Upper lobe of left lung (tissue), 6 donors: ENCODE measurements around the gene OSBP2. TPM values are rescaled to one million over a fixed set of nuclear protein-coding genes. Genes with fewer than 3 reads are reported as not detected.
A peak's percentile ranks its signal among the peaks of the same experiment; 100 is the strongest.

ENCODE experiments used
- ATAC-seq, 2 donors: fragments of 200-7000 bp; cut with Tn5 transposase; one replicate each; pipeline ENCODE4 v1.9.1; 2022; ENCODE audit warnings: mild to moderate bottlenecking in 2 of 2, moderate library complexity in 2 of 2; ENCODE audit not compliant: low FRiP score in 2 of 2
- DNase-seq, 2 donors: peaks; one replicate each; pipeline ENCODE4 v3.0.0-alpha.2; 2019 to 2020
- H3K27ac ChIP-seq, 4 donors: fragments of 200-600 bp; sonication (generic); one replicate each; pipeline ENCODE4 v1.5.1; 2016 to 2019
- H3K27me3 ChIP-seq, 4 donors: fragments of 200-600 bp; sonication (generic); one replicate each; pipeline ENCODE4 v1.5.1; 2017 to 2019
- H3K36me3 ChIP-seq, 4 donors: fragments of 200-600 bp; sonication (generic); one replicate each; pipeline ENCODE4 v1.5.1; 2016 to 2019
- H3K4me1 ChIP-seq, 4 donors: fragments of 200-600 bp; sonication (generic); one replicate each; pipeline ENCODE4 v1.5.1; 2018 to 2019
- H3K4me3 ChIP-seq, 4 donors: fragments of 200-600 bp; sonication (generic); one replicate each; pipeline ENCODE4 v1.5.1; 2017 to 2019; ENCODE audit warnings: mild to moderate bottlenecking in 2 of 4, moderate library complexity in 1 of 4
- H3K9me3 ChIP-seq, 4 donors: fragments of 200-600 bp; sonication (generic); one replicate each; pipeline ENCODE4 v1.5.1; 2018 to 2019
- EP300 ChIP-seq, 4 donors: sonication (generic); formaldehyde crosslinking; IDR thresholded peaks; one replicate each; pipeline ENCODE4 v1.5.1; 2017; ENCODE audit warnings: antibody characterized with exemption in 4 of 4, control low read depth in 2 of 4
- POLR2A ChIP-seq, 4 donors: fragments of 450-650 bp; IDR thresholded peaks; one replicate each; pipeline ENCODE4 v1.5.1; 2016 to 2017; ENCODE audit warnings: antibody characterized with exemption in 4 of 4, mild to moderate bottlenecking in 2 of 4
- POLR2AphosphoS5 ChIP-seq, 2 donors: sonication (generic); formaldehyde crosslinking; IDR thresholded peaks; one replicate each; pipeline ENCODE4 v1.5.1; 2017; ENCODE audit warnings: antibody characterized with exemption in 2 of 2
- WGBS, 2 donors: methylation state at CpG; one replicate each; pipeline ENCODE4 v1.1.5; 2017 to 2018; 5-methylcytosine and 5-hydroxymethylcytosine counted together
- total RNA-seq, 6 donors: library from RNA; depleted of rRNA in 4 of 6; stranded (reverse); fragments of >200 nt in 4 of 6; gene quantifications; one replicate each; pipeline versions ENCODE4 v1.1.0 to v1.2.1, GENCODE V29; 2016 to 2021
- TF ChIP-seq, protein P1 (sequence below), 6 experiments: fragments of 450-650 bp in 4 of 6; fragments of 200-600 bp in 2 of 6; sonication (generic) in 2 of 6; IDR thresholded peaks; one replicate each; pipeline ENCODE4 v1.5.1; 2016 to 2019; ENCODE audit warnings: antibody characterized with exemption in 6 of 6
- donor health status: DM: no; HTN: no; CAD: no; lungs with moderate emphysema.
- donor health status: DM: no; HTN: yes; CAD: no; lungs with severe emphysema.

Gene OSBP2
- total RNA-seq, 6 donors from 2014 or later, result 3.5 to 14.5 (median 5.0) TPM

DNA sequence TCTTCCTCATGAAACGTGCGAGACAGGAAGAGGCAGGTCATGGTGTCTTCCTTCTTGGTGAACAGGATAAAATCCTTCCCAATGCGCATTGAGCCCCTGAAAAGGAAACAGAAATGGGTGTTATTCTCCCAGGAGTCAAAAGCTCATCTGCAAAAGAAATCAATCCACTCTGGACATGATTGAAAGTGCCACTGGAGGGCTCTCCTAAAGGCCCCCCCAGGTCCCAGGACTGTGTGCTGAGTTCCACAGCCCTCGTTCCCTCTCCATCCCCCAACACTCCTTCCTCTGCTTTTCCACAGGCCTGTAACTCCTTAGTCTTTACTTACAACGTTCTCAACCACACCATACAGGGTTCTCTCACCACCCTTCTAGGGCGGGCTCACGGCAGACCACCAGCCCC lies 251.7 kb downstream of the OSBP2 start:
- Histone ChIP-seq H3K9me3 (no peaks in the 10 kb centered on the region), H3K4me3 (no peak overlapping the region), H3K4me1 (peaks cover 0 to 18% (median 6%) of the 10 kb centered on the region in 4 donors), H3K27me3 (no peaks in the 10 kb centered on the region), H3K36me3 (peaks cover 20 to 90% (median 66%) of the 10 kb centered on the region in 4 donors), H3K27ac (no peak overlapping the region)
- ATAC-seq (no peak), DNase-seq (no peak)
- WGBS, 2 donors, result 67 to 69% methylated on average over 7 of the region's 7 CpGs
- TF ChIP-seq, protein P1, sequence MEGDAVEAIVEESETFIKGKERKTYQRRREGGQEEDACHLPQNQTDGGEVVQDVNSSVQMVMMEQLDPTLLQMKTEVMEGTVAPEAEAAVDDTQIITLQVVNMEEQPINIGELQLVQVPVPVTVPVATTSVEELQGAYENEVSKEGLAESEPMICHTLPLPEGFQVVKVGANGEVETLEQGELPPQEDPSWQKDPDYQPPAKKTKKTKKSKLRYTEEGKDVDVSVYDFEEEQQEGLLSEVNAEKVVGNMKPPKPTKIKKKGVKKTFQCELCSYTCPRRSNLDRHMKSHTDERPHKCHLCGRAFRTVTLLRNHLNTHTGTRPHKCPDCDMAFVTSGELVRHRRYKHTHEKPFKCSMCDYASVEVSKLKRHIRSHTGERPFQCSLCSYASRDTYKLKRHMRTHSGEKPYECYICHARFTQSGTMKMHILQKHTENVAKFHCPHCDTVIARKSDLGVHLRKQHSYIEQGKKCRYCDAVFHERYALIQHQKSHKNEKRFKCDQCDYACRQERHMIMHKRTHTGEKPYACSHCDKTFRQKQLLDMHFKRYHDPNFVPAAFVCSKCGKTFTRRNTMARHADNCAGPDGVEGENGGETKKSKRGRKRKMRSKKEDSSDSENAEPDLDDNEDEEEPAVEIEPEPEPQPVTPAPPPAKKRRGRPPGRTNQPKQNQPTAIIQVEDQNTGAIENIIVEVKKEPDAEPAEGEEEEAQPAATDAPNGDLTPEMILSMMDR (IDR thresholded peaks at IDR 0.05), result no peak
- TF ChIP-seq EP300 (IDR thresholded peaks at IDR 0.05) (no peak), POLR2A (IDR thresholded peaks at IDR 0.05) (no peak), POLR2AphosphoS5 (IDR thresholded peaks at IDR 0.05) (no peak)

DNA sequence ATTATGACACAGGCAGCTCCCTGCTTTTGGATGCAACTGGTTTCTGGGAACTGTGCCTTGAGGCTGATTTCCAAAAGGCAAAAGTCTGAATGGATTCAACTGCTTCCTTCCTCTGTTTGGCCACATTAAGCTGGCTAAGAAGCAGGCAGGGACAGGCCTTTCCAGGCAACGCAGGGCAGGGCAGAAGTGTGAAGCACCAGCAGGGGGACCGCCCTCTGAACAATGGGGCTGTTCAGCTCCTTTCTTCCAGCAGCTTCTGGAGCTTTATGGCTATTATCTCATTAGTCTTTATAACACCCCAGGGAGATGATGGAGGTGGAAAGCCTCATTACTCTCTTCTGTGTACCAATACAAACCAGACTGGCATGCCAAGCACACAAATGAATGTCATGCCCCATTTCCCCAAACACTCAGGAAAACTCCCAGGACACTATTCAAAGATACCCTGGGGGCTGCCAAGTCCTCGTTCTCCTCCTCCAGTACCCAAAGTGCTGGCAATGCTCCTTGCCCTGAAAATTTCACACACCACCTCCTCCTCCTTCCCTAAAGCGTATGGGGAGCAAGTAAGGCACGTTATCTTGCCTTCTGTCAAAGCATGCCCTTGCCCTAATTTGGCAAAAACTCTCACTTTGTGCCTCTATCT lies 252.6 kb downstream of the OSBP2 start:
- peak overlapping the region in 2 of 4 donors; percentile 32 to 42 for H3K27ac ChIP-seq
- ATAC-seq (no peak), DNase-seq (no peak)
- H3K9me3 ChIP-seq, result no peaks in the 10 kb centered on the region
- TF ChIP-seq, protein P1 (IDR thresholded peaks at IDR 0.05), result no peak
- TF ChIP-seq EP300 (IDR thresholded peaks at IDR 0.05), result no peak
- no peak overlapping the region for H3K4me3 ChIP-seq
- H3K36me3 ChIP-seq, result peaks cover 17 to 81% (median 57%) of the 10 kb centered on the region in 4 donors
- H3K27me3 ChIP-seq, result no peaks in the 10 kb centered on the region
- peaks cover 4 to 18% (median 11%) of the 10 kb centered on the region in 4 donors for H3K4me1 ChIP-seq
- 50 to 67% methylated on average over 5 of the region's 5 CpGs for WGBS, 2 donors

DNA sequence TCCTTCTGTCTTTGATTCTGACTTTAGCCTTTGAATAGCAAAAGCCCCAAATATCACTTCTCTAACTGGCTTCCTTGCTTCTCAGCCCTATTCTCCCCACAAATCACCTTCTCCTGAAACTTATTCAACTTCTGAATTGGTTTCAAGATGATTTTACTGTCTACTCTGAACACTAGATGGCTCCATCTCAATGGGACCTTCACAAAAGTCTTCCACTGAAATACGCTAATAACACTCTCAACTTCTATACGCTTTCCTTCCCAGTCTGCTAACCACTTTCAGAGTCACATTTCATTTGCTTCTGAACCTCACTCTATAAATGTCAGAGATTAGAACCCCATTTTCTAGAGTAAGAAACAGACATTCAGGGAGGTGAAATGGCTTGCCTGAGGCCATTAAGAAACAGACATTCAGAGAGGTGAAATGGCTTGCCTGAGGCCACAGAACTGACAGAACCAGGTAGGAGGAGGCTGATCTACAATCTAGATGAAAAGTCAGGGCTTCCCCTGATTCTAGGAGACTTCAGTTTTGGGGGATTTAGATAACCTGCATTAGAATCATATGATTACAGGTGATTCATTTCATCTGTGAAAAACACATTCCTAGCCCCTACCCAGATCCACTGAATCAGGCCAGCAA lies 253.3 kb downstream of the OSBP2 start:
- DNase-seq (no peak), ATAC-seq (peak in 1 of 2 donors; percentile 60)
- TF ChIP-seq, protein P1 (IDR thresholded peaks at IDR 0.05), result peak; percentile 27 to 65 (median 44)
- no peak for TF ChIP-seq POLR2AphosphoS5 (IDR thresholded peaks at IDR 0.05)
- peak overlapping the region in 2 of 4 donors; percentile 32 to 42 for H3K27ac ChIP-seq
- H3K4me1 ChIP-seq, result peaks cover 6 to 18% (median 12%) of the 10 kb centered on the region in 4 donors
- peaks cover 15 to 79% (median 53%) of the 10 kb centered on the region in 4 donors for H3K36me3 ChIP-seq
- 23 to 37% methylated on average over 2 of the region's 2 CpGs for WGBS, 2 donors
- H3K4me3 ChIP-seq, result no peak overlapping the region
- no peaks in the 10 kb centered on the region for H3K27me3 ChIP-seq
- H3K9me3 ChIP-seq, result no peaks in the 10 kb centered on the region

DNA sequence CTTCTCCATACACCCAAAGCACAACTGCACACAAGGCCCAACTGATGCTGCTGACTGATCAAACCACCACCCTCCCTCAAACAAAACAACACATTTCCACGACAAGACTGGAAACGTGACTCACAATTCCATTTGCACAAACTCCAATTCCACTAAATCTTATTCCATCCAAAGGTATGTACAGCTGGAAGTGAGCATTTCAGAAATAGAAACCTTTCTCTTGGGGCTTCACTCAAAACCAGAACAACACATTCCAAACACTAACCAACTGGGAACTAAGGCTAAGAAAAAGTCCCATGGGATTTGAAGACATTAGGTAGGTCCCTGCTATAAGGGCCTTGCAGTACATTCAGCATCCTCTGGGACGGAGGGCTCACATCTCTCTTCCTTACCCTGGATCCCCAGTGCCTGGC lies 254.3 kb downstream of the OSBP2 start:
- Histone ChIP-seq H3K27ac (no peak overlapping the region), H3K4me3 (no peak overlapping the region), H3K4me1 (peaks cover 6 to 18% (median 12%) of the 10 kb centered on the region in 4 donors), H3K9me3 (no peaks in the 10 kb centered on the region), H3K36me3 (peaks cover 15 to 76% (median 47%) of the 10 kb centered on the region in 4 donors), H3K27me3 (no peaks in the 10 kb centered on the region)
- TF ChIP-seq POLR2AphosphoS5 (IDR thresholded peaks at IDR 0.05) (no peak), EP300 (IDR thresholded peaks at IDR 0.05) (no peak), POLR2A (IDR thresholded peaks at IDR 0.05) (no peak)
- TF ChIP-seq, protein P1 (IDR thresholded peaks at IDR 0.05), result no peak
- DNase-seq, result no peak
- ATAC-seq, result no peak
- WGBS, 2 donors, result 73 to 84% methylated on average over 3 of the region's 3 CpGs
